Activated T-cell treated with anti-CD3 and anti-CD28 coated beads, Interleukin-2, amount 50 U/mL, for 1 hour (primary cell): ENCODE results near the gene BPIFB2.

ENCODE experiments used
- DNase-seq: peaks from one replicate; pipeline ENCODE4 v3.0.0-alpha.2; 2020

The BPIFB2 gene

DNA sequence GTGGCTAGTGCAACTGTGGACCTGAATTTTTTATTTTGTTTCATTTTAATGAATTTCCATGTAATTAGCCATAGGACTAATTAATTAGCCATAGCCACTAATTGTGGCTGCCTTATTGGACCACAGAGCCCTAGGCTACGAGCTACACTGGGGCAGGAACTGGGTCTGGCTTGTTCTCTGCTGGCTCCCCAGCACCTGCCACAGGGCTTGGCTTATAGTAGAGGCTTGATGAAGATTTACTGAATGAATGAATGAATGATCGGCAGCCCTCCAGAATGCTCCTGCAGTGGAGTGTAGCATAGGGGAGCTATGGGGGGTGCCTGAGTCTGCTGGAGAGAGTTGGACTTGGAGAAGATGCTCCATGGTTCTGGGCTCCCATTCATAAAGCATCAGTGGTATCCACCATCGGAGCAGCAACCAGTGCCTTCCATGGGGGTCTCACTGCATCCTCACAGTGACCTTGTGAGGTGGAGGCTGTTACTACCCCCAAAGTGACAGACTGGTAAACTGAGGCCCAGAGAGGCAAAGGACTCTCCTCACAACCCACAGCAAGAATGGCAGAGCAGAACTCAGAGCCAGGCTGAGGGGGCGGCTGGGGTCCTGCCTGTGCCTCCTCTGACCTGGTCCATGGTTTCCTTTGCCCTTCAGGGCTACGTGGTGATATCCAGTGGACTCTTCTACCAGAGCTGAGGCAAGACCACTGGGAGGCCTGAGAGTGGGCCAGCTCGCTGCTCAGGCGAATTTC lies 15.4 kb downstream of the BPIFB2 start:
- no peak for DNase-seq

DNA sequence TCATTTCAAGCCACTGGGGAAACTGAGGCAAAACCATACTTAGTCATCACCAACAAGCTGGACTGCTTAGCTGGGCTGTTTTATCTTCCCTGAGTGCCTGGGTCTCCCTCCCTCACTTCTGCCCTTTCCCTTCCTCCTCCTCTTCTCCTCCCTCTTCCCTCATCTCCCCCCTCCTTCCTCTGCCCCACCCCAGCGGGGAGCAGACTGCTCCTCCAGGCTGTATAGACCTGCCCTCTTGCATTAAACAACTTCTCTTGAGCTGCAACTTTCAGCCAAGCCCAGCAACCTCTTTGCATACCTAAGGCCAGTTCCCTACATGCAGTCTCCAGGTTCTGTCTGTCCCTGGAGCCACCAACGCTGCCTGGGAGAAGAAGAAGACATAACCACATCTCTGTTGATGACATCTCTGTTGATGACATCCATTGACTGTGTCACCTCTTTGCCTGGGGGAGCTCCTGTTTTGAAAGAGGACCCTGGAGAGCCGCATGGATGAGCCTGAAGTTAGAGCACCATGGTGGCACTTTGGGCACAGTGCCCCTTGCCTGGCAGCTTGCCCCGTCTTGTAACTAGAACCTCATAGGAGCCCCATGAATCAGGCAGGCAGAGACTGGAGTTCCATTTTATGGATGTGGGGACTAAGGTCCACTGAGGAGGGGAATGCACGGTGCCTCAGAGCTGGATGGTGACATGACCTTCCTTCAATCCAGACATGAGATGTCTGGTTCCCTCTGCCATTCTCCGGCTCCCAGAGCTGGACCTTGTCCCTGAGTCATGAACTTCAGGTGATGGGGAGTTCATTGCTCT lies 16.1 kb downstream of the BPIFB2 start:
- no peak for DNase-seq

DNA sequence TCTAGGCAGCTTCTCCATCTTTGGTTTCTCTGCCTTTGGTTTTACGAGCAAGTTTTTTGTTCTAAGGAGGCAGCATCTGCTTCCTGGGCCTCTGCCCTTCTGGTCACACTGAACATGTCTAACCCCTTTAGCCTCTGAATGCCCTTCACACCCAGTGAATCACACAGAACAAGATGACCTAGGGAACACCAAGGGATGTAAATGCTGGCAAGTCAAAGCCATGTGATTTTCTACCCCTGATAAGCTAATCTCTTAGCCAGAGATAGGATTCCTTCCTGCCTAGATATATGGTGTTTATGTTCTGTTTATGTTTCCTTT lies 16.7 kb downstream of the BPIFB2 start:
- no peak for DNase-seq

GRCh38 chr20:33024609-33025317 lies 17.3 kb downstream of the BPIFB2 start:
- DNase-seq: no peak

GRCh38 chr20:33025318-33025876 lies 17.9 kb downstream of the BPIFB2 start:
- no peak for DNase-seq

DNA sequence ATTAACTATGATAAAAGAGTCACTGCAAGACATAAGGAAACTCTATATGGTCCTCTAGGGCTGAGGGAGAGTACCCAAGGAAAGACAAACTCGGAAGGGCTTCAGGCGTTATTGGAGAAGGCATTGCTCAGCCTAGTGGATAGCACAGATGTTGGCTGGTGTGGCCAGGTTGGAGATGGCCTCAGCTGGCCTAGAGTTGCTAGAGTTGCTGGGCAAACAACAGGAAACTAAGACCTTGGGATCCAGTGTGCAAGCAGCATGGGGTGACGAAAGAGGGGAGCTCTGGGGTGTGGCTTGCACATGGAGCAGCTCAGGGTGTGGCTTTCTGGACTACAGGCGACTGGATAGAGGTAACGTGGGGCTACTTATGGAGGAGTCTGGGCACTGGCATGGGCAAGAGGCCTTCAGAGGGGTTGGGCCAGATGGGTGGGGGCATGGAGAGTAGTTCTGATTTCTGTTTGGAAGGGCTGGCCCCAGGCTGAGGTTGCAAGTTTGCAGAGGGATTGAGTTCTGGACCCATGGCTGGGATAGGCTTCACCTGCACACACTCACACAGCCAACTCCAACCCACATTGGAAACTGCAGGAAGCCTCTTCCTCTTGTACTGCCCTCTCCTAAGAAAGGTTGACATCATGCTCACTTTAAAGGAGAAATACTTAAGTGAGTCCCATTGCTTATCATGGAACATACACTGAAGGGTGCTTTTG lies 18.7 kb downstream of the BPIFB2 start:
- DNase-seq: no peak

- DNase-seq: no peak
Measured at GRCh38 chr20:33026779-33027759, 19.6 kb downstream of the BPIFB2 start.

DNA sequence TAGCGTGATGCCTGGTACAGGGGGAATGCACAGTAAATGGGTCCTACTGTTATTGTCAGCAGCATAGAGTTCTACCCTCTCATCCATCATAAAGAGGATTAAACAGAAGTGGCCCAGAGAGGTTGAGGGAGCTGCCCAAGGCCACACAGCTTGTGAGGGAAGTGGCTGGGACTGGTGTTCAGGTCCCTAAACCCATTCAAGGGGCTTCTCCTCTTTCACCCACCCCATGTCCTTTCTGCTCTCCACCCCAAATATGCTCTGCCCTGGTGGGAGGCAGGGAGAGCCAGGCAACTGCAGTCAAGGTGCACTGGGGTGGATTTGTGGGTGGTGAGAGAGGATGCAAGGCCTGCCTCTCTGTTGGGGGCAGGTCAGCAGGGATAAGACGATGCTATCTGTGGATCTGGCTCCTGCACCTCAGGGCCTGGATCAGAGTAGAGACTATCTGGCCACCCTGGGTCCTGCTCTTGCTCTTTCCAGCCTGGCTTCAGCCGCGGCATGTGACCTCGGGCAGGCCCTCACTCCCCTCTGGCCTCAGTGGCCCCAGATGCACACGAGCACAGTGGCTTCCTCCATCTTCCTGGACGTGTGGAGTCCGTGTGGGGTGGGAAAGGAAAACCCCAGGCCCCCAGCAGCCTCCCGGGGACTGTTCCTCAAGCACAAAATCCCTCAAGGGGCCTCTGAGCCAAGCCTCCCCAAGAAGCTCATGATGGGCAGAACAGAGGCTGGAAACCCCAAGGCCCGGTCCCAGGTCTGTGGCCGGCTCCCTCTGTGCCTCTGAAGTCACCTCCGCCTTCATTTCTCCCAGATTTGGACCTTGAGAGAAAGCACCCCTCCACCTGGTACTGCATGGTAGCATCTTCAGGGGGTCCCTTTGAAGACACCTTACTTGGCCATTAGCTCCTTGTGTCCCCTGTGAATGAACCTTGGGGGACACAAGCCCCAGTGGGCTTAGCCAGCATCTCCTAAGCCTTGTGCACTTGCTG lies 20.6 kb downstream of the BPIFB2 start:
- DNase-seq: no peak

DNA sequence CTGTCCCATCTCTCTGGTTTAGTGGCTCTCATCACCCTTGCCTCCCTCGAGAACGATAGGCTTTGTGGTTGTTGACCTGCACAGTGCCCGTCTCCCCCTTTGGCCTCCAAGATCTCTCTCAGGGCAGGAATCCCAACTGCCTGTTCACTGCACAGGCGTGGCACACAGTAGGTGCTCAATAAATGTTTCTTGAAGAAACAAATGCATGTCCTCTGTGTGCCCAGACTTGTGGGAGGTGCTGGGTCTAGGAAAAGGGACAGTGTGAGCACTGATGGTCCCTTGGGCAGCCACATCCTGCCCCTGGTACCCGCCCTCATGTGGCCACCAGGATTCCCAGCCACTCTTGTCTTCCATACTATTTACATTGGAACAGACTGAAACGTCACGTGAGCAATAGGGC lies 21.4 kb downstream of the BPIFB2 start:
- no peak for DNase-seq

DNA sequence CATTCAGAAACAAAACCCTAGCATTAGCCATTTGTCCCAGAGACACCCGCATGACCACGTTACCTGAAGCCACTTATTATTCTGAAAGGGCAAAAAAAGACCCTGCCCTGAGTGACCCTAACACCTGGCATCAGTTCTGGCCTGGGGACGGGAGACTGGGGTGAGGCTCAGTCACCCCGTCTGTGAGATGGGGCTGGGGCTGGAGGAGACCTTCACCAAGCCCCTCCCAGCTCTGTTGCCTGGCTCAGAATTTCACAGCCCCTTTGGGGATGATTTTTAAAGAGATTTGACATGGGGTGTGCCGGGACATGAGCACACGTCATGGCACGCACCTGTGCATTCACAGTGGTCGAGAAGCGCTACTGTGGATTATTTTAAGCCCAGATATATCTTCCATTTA lies 22.6 kb downstream of the BPIFB2 start:
- no peak for DNase-seq

GRCh38 chr20:33030569-33030968 lies 23.1 kb downstream of the BPIFB2 start:
- DNase-seq: no peak

- DNase-seq: no peak
Measured at GRCh38 chr20:33031531-33031930, 24.0 kb downstream of the BPIFB2 start, which contains the start of gene BPIFB6. Gene BPIFB6 (plus strand): TSS chr20:33031648. CDS start chr20:33031648, 0 bp downstream.

- no peak for DNase-seq
Measured at GRCh38 chr20:33032555-33032954, 25.1 kb downstream of the BPIFB2 start.

- no peak for DNase-seq
Measured at GRCh38 chr20:33033381-33033780, 25.9 kb downstream of the BPIFB2 start.

- DNase-seq: no peak
Measured at GRCh38 chr20:33034115-33034514, 26.6 kb downstream of the BPIFB2 start.

- DNase-seq: no peak
Measured at GRCh38 chr20:33034901-33035492, 27.5 kb downstream of the BPIFB2 start.

- DNase-seq: no peak
Measured at GRCh38 chr20:33037456-33037855, 30.0 kb downstream of the BPIFB2 start.

GRCh38 chr20:33038243-33038642 lies 30.7 kb downstream of the BPIFB2 start:
- no peak for DNase-seq

DNA sequence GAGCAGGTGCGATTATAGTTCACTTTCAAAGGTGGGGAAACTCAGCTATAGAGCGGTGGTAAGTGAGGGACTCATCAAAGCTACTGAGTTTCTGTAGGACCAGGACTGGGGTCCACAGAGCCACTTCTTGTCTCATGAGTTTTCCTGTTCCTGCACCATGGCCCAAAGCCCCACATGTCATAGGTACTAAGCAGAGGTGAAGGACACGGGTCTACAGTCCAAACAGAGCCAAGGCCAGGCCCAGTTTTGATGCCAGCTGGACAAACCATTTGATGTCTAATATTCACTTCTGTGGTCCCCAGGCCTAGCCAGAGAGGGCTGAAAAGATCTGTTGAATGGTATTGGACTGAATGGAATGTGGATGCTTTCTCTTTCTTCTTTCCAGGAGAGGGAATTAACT lies 34.9 kb downstream of the BPIFB2 start:
- no peak for DNase-seq
